Stimulated activated naive CD8-positive, alpha-beta T cell treated with anti-CD3 and anti-CD28 coated beads, Interleukin-15, Interleukin-2, amounts not matched to agents 100 ng/mL and 50 ng/mL, for 24 hours (primary cell): ENCODE results near the gene LSS.
"Not testable (repeated sequence)": the region's sequence is repeated elsewhere in the genome, so short reads cannot be mapped to it uniquely, and the experiment has no call there.

Experiments
- H3K27ac Mint-ChIP-seq: one replicate; pipeline ENCODE4 v1.8.0; 2021; ENCODE audit warnings: mild to moderate bottlenecking, mixed read lengths
- H3K27me3 Mint-ChIP-seq: one replicate; pipeline ENCODE4 v1.8.0; 2021; ENCODE audit warnings: mixed read lengths
- H3K36me3 Mint-ChIP-seq: one replicate; pipeline ENCODE4 v1.8.0; 2021; ENCODE audit warnings: low read depth, mixed read lengths
- H3K4me1 Mint-ChIP-seq: one replicate; pipeline ENCODE4 v1.8.0; 2021; ENCODE audit warnings: low read depth, mixed read lengths
- H3K4me3 Mint-ChIP-seq: one replicate; pipeline ENCODE4 v1.8.0; 2021; ENCODE audit warnings: mild to moderate bottlenecking, mixed read lengths
- H3K9me3 Mint-ChIP-seq: one replicate; pipeline ENCODE4 v1.8.0; 2021; ENCODE audit warnings: mixed read lengths

Gene LSS

GRCh38 chr21:46206163-46207005 is 22.2 kb downstream of the LSS start:
- peaks cover 10% of the 10 kb centered on the region for H3K36me3 Mint-ChIP-seq
- no peaks in the 10 kb centered on the region for H3K27me3 Mint-ChIP-seq
- H3K27ac Mint-ChIP-seq = no peak overlapping the region
- no peaks in the 10 kb centered on the region for H3K4me1 Mint-ChIP-seq
- no peak overlapping the region for H3K4me3 Mint-ChIP-seq
- no peaks in the 10 kb centered on the region for H3K9me3 Mint-ChIP-seq

- no peaks in the 10 kb centered on the region for H3K4me1 Mint-ChIP-seq
- H3K27ac Mint-ChIP-seq = no peak overlapping the region
- H3K9me3 Mint-ChIP-seq = no peaks in the 10 kb centered on the region
- no peak overlapping the region for H3K4me3 Mint-ChIP-seq
- H3K27me3 Mint-ChIP-seq = no peaks in the 10 kb centered on the region
- peaks cover 10% of the 10 kb centered on the region for H3K36me3 Mint-ChIP-seq
Measured at GRCh38 chr21:46205766-46206162, 22.8 kb downstream of the LSS start.

GRCh38 chr21:46205166-46205565 is 23.4 kb downstream of the LSS start:
- Mint-ChIP-seq H3K27me3 (no peaks in the 10 kb centered on the region), H3K36me3 (peaks cover 10% of the 10 kb centered on the region), H3K27ac (no peak overlapping the region), H3K9me3 (no peaks in the 10 kb centered on the region), H3K4me1 (no peaks in the 10 kb centered on the region), H3K4me3 (no peak overlapping the region)

- Mint-ChIP-seq H3K27ac (no peak overlapping the region), H3K36me3 (peaks cover 23% of the 10 kb centered on the region), H3K27me3 (no peaks in the 10 kb centered on the region)
Measured at GRCh38 chr21:46203203-46203600, 25.4 kb downstream of the LSS start.

GRCh38 chr21:46202592-46203202 is 25.9 kb downstream of the LSS start:
- H3K4me1 Mint-ChIP-seq = no peaks in the 10 kb centered on the region
- H3K36me3 Mint-ChIP-seq = peaks cover 23% of the 10 kb centered on the region
- H3K4me3 Mint-ChIP-seq = no peak overlapping the region
- H3K9me3 Mint-ChIP-seq = no peaks in the 10 kb centered on the region
- H3K27ac Mint-ChIP-seq = no peak overlapping the region
- H3K27me3 Mint-ChIP-seq = no peaks in the 10 kb centered on the region

More at GRCh38 chr21:46203203-46203600, 25.4 kb downstream of the LSS start:
- H3K4me3 Mint-ChIP-seq = no peak overlapping the region
- no peaks in the 10 kb centered on the region for H3K4me1 Mint-ChIP-seq
- H3K9me3 Mint-ChIP-seq = no peaks in the 10 kb centered on the region

GRCh38 chr21:46200877-46201803 is 27.4 kb downstream of the LSS start:
- not testable (repeated sequence) for H3K4me3 Mint-ChIP-seq, H3K27me3 Mint-ChIP-seq, H3K27ac Mint-ChIP-seq, H3K9me3 Mint-ChIP-seq, H3K4me1 Mint-ChIP-seq
- H3K36me3 Mint-ChIP-seq = peaks cover 26% of the 10 kb centered on the region

- no peak overlapping the region for H3K4me3 Mint-ChIP-seq
- H3K27me3 Mint-ChIP-seq = no peaks in the 10 kb centered on the region
- H3K9me3 Mint-ChIP-seq = no peaks in the 10 kb centered on the region
- H3K4me1 Mint-ChIP-seq = no peaks in the 10 kb centered on the region
- no peak overlapping the region for H3K27ac Mint-ChIP-seq
- peaks cover 20% of the 10 kb centered on the region for H3K36me3 Mint-ChIP-seq
Measured at GRCh38 chr21:46199436-46200373, 28.9 kb downstream of the LSS start.

GRCh38 chr21:46196733-46197132 is 31.8 kb downstream of the LSS start:
- no peaks in the 10 kb centered on the region for H3K27me3 Mint-ChIP-seq
- H3K4me1 Mint-ChIP-seq = no peaks in the 10 kb centered on the region
- no peak overlapping the region for H3K27ac Mint-ChIP-seq
- H3K9me3 Mint-ChIP-seq = no peaks in the 10 kb centered on the region
- peaks cover 23% of the 10 kb centered on the region for H3K36me3 Mint-ChIP-seq
- no peak overlapping the region for H3K4me3 Mint-ChIP-seq

GRCh38 chr21:46195595-46196195 is 32.9 kb downstream of the LSS start:
- H3K27me3 Mint-ChIP-seq = no peaks in the 10 kb centered on the region
- no peaks in the 10 kb centered on the region for H3K4me1 Mint-ChIP-seq
- no peak overlapping the region for H3K4me3 Mint-ChIP-seq
- peaks cover 23% of the 10 kb centered on the region for H3K36me3 Mint-ChIP-seq
- no peaks in the 10 kb centered on the region for H3K9me3 Mint-ChIP-seq
- H3K27ac Mint-ChIP-seq = no peak overlapping the region

GRCh38 chr21:46194374-46195334 is 33.9 kb downstream of the LSS start:
- Mint-ChIP-seq H3K36me3 (peaks cover 19% of the 10 kb centered on the region), H3K27ac (no peak overlapping the region), H3K4me3 (no peak overlapping the region), H3K9me3 (no peaks in the 10 kb centered on the region), H3K4me1 (no peaks in the 10 kb centered on the region), H3K27me3 (no peaks in the 10 kb centered on the region)

- no peak overlapping the region for H3K27ac Mint-ChIP-seq
- no peak overlapping the region for H3K4me3 Mint-ChIP-seq
Measured at GRCh38 chr21:46193829-46194373, 34.7 kb downstream of the LSS start.

GRCh38 chr21:46191686-46192575 is 36.6 kb downstream of the LSS start:
- Mint-ChIP-seq H3K36me3 (peaks cover 9% of the 10 kb centered on the region), H3K27me3 (no peaks in the 10 kb centered on the region), H3K9me3 (no peaks in the 10 kb centered on the region), H3K4me1 (no peaks in the 10 kb centered on the region), H3K27ac (no peak overlapping the region), H3K4me3 (no peak overlapping the region)

More at GRCh38 chr21:46193829-46194373, 34.7 kb downstream of the LSS start:
- no peaks in the 10 kb centered on the region for H3K4me1 Mint-ChIP-seq
- H3K27me3 Mint-ChIP-seq = no peaks in the 10 kb centered on the region
- no peaks in the 10 kb centered on the region for H3K9me3 Mint-ChIP-seq
- peaks cover 11% of the 10 kb centered on the region for H3K36me3 Mint-ChIP-seq
